Prostate gland (tissue), 2 donors: ENCODE data around the gene CMKLR1. TPM values are rescaled to one million over a fixed set of nuclear protein-coding genes. Genes with fewer than 3 reads are reported as not detected.

Experiments
- DNase-seq: peaks from one replicate; pipeline ENCODE4 v3.0.0-alpha.2; 2019; ENCODE audit warnings: low spot score
- H3K27ac ChIP-seq, 2 donors: fragments of 200-600 bp; sonication (generic); 2 replicates each; pipeline ENCODE4 v1.5.1; 2017 to 2019
- H3K27me3 ChIP-seq: fragments of 200-600 bp; sonication (generic); replicated peaks from 2 replicates; pipeline ENCODE4 v1.5.1; 2019; ENCODE audit not compliant: insufficient read depth
- H3K36me3 ChIP-seq, 2 donors: fragments of 200-600 bp; sonication (generic); 1 replicate in 1 of 2; 2 replicates in 1 of 2; pipeline versions ENCODE4 v1.5.1 to v1.8.1; 2017 to 2019
- H3K4me1 ChIP-seq: fragments of 200-600 bp; sonication (generic); replicated peaks from 2 replicates; pipeline ENCODE4 v1.5.1; 2019
- H3K4me3 ChIP-seq, 2 donors: fragments of 200-600 bp; sonication (generic); 2 replicates each; pipeline ENCODE4 v1.5.1; 2017 to 2019
- H3K9me3 ChIP-seq: fragments of 200-600 bp; sonication (generic); 2 replicates; pipeline ENCODE4 v1.5.1; 2017
- POLR2A ChIP-seq: fragments of 450-650 bp; IDR thresholded peaks from one replicate; pipeline ENCODE4 v1.6.1; 2016; ENCODE audit warnings: antibody characterized with exemption, mild to moderate bottlenecking
- POLR2AphosphoS5 ChIP-seq: sonication (generic); formaldehyde crosslinking; IDR thresholded peaks from one replicate; pipeline ENCODE4 v1.6.1; 2017; ENCODE audit warnings: antibody characterized with exemption
- WGBS: methylation state at CpG from one replicate; pipeline ENCODE4 v1.1.5; 2018; 5-methylcytosine and 5-hydroxymethylcytosine counted together
- intact Hi-C: fragments of 100-400 bp; cut with DNase I; formaldehyde crosslinking; loops from one replicate; pipeline ENCODE4 v1.14.2; 2022
- total RNA-seq, 2 donors: library from RNA; depleted of rRNA; stranded (reverse); fragments of >200 nt; gene quantifications; one replicate each; pipeline ENCODE4 v1.1.0, GENCODE V29; 2016
- TF ChIP-seq, protein P1 (sequence below), 4 experiments: fragments of 200-600 bp in 2 of 4; fragments of 450-650 bp in 2 of 4; sonication (generic) in 2 of 4; IDR thresholded peaks; 1 replicate in 3 of 4; 2 replicates in 1 of 4; pipeline ENCODE4 v1.5.1; 2016 to 2019; ENCODE audit warnings: antibody characterized with exemption in 4 of 4, mild to moderate bottlenecking in 2 of 4, moderate library complexity in 2 of 4

CMKLR1 gene
- total RNA-seq, 2 donors from 2014 or later: 3.3 to 9.1 TPM

DNA sequence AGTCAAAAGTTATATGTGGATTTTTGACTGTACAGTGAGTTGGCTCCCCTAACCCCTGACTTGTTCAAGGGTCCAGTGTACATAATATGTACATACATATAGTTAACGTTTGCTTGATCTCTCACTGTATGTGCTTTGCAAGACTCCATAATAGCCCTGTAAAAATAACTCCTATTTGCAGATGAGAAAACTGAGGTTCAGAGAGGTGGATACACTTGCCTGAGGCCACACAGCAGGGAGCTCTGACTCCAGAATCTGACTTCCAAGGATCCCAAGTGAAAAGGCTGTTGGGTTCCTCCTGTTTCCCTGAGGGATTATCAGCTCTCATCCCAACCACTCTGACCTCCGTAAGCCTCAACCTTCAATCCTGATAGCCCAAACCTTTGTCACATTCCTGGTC, 41.7 kb downstream of the CMKLR1 start:
- no peak for TF ChIP-seq POLR2AphosphoS5
- TF ChIP-seq, protein P1, sequence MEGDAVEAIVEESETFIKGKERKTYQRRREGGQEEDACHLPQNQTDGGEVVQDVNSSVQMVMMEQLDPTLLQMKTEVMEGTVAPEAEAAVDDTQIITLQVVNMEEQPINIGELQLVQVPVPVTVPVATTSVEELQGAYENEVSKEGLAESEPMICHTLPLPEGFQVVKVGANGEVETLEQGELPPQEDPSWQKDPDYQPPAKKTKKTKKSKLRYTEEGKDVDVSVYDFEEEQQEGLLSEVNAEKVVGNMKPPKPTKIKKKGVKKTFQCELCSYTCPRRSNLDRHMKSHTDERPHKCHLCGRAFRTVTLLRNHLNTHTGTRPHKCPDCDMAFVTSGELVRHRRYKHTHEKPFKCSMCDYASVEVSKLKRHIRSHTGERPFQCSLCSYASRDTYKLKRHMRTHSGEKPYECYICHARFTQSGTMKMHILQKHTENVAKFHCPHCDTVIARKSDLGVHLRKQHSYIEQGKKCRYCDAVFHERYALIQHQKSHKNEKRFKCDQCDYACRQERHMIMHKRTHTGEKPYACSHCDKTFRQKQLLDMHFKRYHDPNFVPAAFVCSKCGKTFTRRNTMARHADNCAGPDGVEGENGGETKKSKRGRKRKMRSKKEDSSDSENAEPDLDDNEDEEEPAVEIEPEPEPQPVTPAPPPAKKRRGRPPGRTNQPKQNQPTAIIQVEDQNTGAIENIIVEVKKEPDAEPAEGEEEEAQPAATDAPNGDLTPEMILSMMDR (IDR thresholded peaks at IDR 0.05): no peak
- no peak for TF ChIP-seq POLR2A
- DNase-seq: no peak
- Histone ChIP-seq H3K4me3 (no peak overlapping the region), H3K4me1 (no peaks in the 10 kb centered on the region), H3K27ac (no peak overlapping the region), H3K27me3 (no peaks in the 10 kb centered on the region), H3K36me3 (no peaks in the 10 kb centered on the region), H3K9me3 (no peaks in the 10 kb centered on the region)
- 91% methylated on average over 2 of the region's 2 CpGs for WGBS
- intact Hi-C loops: no loop called here

DNA sequence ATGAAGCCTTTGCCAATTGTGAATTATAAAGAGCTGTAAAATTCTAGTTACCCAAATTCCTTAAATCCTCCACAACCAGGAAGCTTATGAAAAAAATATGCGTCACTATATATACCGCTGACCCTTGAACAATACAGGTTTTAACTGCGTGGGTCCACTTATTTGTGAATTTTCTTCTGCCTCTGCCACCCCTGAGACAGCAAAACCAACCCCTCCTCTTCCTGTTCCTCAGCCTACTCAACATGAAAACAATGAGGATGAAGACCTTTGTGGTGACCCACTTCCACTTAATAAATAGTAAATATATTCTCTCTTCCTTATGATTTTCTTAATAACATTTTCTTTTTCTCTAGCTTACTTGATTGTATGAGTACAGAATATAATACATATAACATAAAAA, 42.2 kb downstream of the CMKLR1 start:
- H3K4me1 ChIP-seq: no peaks in the 10 kb centered on the region
- no peak overlapping the region for H3K4me3 ChIP-seq
- no peaks in the 10 kb centered on the region for H3K27me3 ChIP-seq
- DNase-seq: no peak
- 51% methylated on average over 3 of the region's 3 CpGs for WGBS
- no peak overlapping the region for H3K27ac ChIP-seq
- intact Hi-C loops: no loop called here
- no peaks in the 10 kb centered on the region for H3K9me3 ChIP-seq
- TF ChIP-seq POLR2AphosphoS5: no peak
- TF ChIP-seq, protein P1 (IDR thresholded peaks at IDR 0.05): no peak
- TF ChIP-seq POLR2A: no peak
- H3K36me3 ChIP-seq: no peaks in the 10 kb centered on the region

DNA sequence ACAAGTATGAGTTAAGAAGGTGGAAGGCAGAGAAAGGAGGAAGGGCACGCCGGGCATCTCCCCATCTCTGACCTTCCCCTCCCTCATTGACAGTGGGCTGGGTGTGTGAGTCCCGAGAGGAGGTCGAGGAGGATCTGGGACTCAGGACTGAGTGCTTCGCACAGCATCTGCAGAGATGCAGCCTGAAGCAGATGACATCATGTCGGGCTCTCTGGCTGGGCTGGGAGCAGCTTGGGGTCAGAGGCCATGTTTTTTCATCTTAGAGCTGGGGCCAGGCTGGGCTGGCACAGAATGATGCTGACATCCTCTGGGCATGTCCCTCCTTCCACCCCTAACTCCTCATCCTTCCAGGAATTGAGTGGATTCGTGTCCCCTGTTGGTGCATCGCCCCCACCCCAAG, 43.5 kb downstream of the CMKLR1 start:
- no peaks in the 10 kb centered on the region for H3K9me3 ChIP-seq
- DNase-seq: no peak
- H3K36me3 ChIP-seq: no peaks in the 10 kb centered on the region
- H3K27ac ChIP-seq: no peak overlapping the region
- no peaks in the 10 kb centered on the region for H3K4me1 ChIP-seq
- intact Hi-C loops: no loop called here
- TF ChIP-seq POLR2AphosphoS5 (no peak), POLR2A (no peak)
- TF ChIP-seq, protein P1 (IDR thresholded peaks at IDR 0.05): no peak
- no peaks in the 10 kb centered on the region for H3K27me3 ChIP-seq
- WGBS: 61% methylated on average over 8 of the region's 8 CpGs
- no peak overlapping the region for H3K4me3 ChIP-seq

DNA sequence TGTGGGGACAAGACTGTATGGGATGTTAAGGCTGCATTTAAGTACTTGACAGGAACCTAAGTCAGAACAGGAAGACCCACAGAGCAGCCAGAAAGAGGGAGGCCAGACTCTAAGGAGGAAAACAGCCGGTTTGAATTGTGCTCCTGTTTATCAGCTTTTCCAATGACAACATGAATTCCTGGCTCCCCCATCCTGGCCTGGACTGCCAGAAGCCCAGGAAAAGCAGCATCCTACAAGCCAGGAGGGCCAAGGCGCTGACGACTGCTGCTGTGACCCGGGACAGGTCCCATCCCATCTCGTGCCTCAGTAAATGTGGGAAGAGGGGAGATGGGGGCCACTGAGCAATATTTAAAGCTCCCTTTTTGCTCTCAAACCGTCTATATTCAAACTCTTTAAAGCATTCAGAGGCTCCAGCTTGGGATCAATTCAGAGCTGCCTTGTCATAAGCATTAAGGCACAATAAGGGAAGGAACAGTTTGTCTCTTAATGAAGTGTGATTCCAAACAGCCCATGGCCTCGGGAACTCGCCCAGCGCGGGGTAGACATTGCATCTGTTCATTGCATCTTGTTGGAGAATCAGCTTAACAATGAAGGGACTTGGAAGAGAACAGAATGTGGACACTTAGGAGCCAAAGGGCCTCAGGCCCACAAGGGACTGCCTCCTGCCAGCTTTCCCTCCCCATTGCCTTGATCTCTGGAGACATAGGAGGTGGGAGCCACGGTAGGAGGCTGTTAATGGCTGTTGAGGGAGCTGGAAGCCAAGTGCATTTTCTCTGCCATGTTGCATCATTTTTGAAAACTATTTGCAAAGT, 49.6 kb downstream of the CMKLR1 start:
- Histone ChIP-seq H3K4me3 (no peak overlapping the region), H3K27ac (no peak overlapping the region), H3K4me1 (no peaks in the 10 kb centered on the region), H3K9me3 (no peaks in the 10 kb centered on the region), H3K36me3 (no peaks in the 10 kb centered on the region), H3K27me3 (no peaks in the 10 kb centered on the region)
- TF ChIP-seq POLR2AphosphoS5: no peak
- TF ChIP-seq, protein P1 (IDR thresholded peaks at IDR 0.05): no peak
- no peak for TF ChIP-seq POLR2A
- 33% methylated on average over 11 of the region's 11 CpGs for WGBS
- intact Hi-C loops: no loop called here
- DNase-seq: no peak

DNA sequence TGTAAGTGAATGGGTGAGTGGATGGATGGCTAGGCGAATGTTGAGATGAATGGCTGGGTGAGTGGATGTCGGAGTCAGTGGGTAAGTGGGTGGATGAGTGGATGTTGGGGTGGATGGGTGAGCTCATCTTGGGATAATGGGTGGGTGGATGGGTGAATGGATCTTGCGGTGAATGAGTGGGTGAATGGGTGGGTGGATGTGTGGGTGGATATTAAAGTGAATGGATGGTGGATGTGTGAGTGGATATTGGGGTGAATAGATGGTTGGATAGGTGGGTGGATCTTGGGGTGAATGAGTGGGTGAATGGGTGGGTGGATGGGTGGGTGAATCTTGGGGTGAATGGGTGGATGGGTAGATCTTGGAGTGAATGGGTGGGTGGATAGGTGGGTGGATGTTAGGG, 51.9 kb downstream of the CMKLR1 start:
- H3K36me3 ChIP-seq: no peaks in the 10 kb centered on the region
- no peak overlapping the region for H3K27ac ChIP-seq
- TF ChIP-seq, protein P1 (IDR thresholded peaks at IDR 0.05): no peak
- TF ChIP-seq POLR2A: no peak
- TF ChIP-seq POLR2AphosphoS5: no peak
- H3K4me1 ChIP-seq: no peaks in the 10 kb centered on the region
- no peaks in the 10 kb centered on the region for H3K9me3 ChIP-seq
- intact Hi-C loops: no loop called here
- DNase-seq: no peak
- H3K4me3 ChIP-seq: no peak overlapping the region
- WGBS: 90% methylated on average over 3 of the region's 3 CpGs
- H3K27me3 ChIP-seq: no peaks in the 10 kb centered on the region
